Thoracic aorta (tissue), 2 donors: Measurements from ENCODE around the gene PAQR9. TPM values are rescaled to one million over a fixed set of nuclear protein-coding genes. Genes with fewer than 3 reads are reported as not detected.

ENCODE experiments used
- ATAC-seq: fragments of 150-250 bp; one replicate; pipeline ENCODE4 v1.8.0; 2017; ENCODE audit warnings: low read depth; ENCODE audit not compliant: insufficient number of reproducible peaks, low FRiP score
- DNase-seq: peaks from one replicate; pipeline ENCODE4 v3.0.0-alpha.2; 2020; ENCODE audit warnings: low spot score
- H3K27ac ChIP-seq, 2 donors: fragments of 200-600 bp; sonication (generic); 1 replicate in 1 of 2; 2 replicates in 1 of 2; pipeline ENCODE4 v1.5.1; 2016; ENCODE audit warnings: mild to moderate bottlenecking in 2 of 2, moderate library complexity in 2 of 2
- H3K27me3 ChIP-seq: fragments of 200-600 bp; sonication (generic); replicated peaks from 2 replicates; pipeline ENCODE4 v1.6.0; 2016; ENCODE audit warnings: mild to moderate bottlenecking; ENCODE audit not compliant: insufficient read depth
- H3K36me3 ChIP-seq: fragments of 200-600 bp; sonication (generic); one replicate; pipeline ENCODE4 v1.5.1; 2016
- H3K4me1 ChIP-seq, 2 donors: fragments of 200-600 bp; sonication (generic); 1 replicate in 1 of 2; 2 replicates in 1 of 2; pipeline versions ENCODE4 v1.5.1 to v1.6.0; 2016; ENCODE audit warnings: low read depth in 2 of 2, mild to moderate bottlenecking in 1 of 2; ENCODE audit not compliant: control insufficient read depth in 1 of 2
- H3K4me3 ChIP-seq: fragments of 200-600 bp; sonication (generic); 2 replicates; pipeline ENCODE4 v1.5.1; 2016; ENCODE audit warnings: mild to moderate bottlenecking
- H3K9me3 ChIP-seq: fragments of 200-600 bp; sonication (generic); 2 replicates; pipeline ENCODE4 v1.5.1; 2016
- CTCF ChIP-seq: fragments of 200-600 bp; sonication (generic); IDR thresholded peaks from one replicate; pipeline ENCODE4 v1.5.1; 2019; ENCODE audit warnings: antibody characterized with exemption
- total RNA-seq, 2 donors: library from RNA; depleted of rRNA; stranded (reverse); fragments of >200 nt; gene quantifications; one replicate each; pipeline versions ENCODE4 v1.1.0 to v1.2.3, GENCODE V29; 2016

PAQR9 gene
- total RNA-seq, 2 donors from 2014 or later: 0.21 TPM; not detected in 1

- no peaks in the 10 kb centered on the region for H3K27me3 ChIP-seq
Measured at GRCh38 chr3:142958707-142959106, 4.8 kb downstream of the PAQR9 start.

GRCh38 chr3:142953443-142953842 is 10.0 kb downstream of the PAQR9 start:
- no peak for DNase-seq
- no peak overlapping the region for H3K4me3 ChIP-seq
- no peaks in the 10 kb centered on the region for H3K36me3 ChIP-seq
- no peaks in the 10 kb centered on the region for H3K9me3 ChIP-seq
- ATAC-seq: no peak
- no peak overlapping the region for H3K27ac ChIP-seq
- H3K27me3 ChIP-seq: no peaks in the 10 kb centered on the region
- no peaks in the 10 kb centered on the region for H3K4me1 ChIP-seq
- no peak for TF ChIP-seq CTCF

More at GRCh38 chr3:142958707-142959106, 4.8 kb downstream of the PAQR9 start:
- H3K36me3 ChIP-seq: no peaks in the 10 kb centered on the region
- peaks cover 0 to 6% of the 10 kb centered on the region in 2 donors for H3K4me1 ChIP-seq
- no peak for TF ChIP-seq CTCF
- H3K4me3 ChIP-seq: no peak overlapping the region
- no peak for ATAC-seq
- no peak overlapping the region for H3K27ac ChIP-seq
- H3K9me3 ChIP-seq: no peaks in the 10 kb centered on the region
- no peak for DNase-seq

- ATAC-seq (no peak), DNase-seq (no peak)
- TF ChIP-seq CTCF: no peak
Measured at GRCh38 chr3:142952272-142953193, 10.9 kb downstream of the PAQR9 start.

GRCh38 chr3:142951794-142952193 is 11.7 kb downstream of the PAQR9 start:
- Histone ChIP-seq H3K9me3 (no peaks in the 10 kb centered on the region), H3K27ac (no peak overlapping the region), H3K4me3 (no peak overlapping the region), H3K36me3 (no peaks in the 10 kb centered on the region), H3K27me3 (no peaks in the 10 kb centered on the region), H3K4me1 (no peaks in the 10 kb centered on the region)
- DNase-seq: no peak
- ATAC-seq: no peak
- no peak for TF ChIP-seq CTCF

More at GRCh38 chr3:142952272-142953193, 10.9 kb downstream of the PAQR9 start:
- Histone ChIP-seq H3K27ac (no peak overlapping the region), H3K4me3 (no peak overlapping the region), H3K36me3 (no peaks in the 10 kb centered on the region), H3K4me1 (no peaks in the 10 kb centered on the region), H3K27me3 (no peaks in the 10 kb centered on the region), H3K9me3 (no peaks in the 10 kb centered on the region)

GRCh38 chr3:142950972-142951371 is 12.5 kb downstream of the PAQR9 start:
- Histone ChIP-seq H3K27ac (no peak overlapping the region), H3K4me1 (no peaks in the 10 kb centered on the region), H3K4me3 (no peak overlapping the region), H3K27me3 (no peaks in the 10 kb centered on the region), H3K36me3 (no peaks in the 10 kb centered on the region), H3K9me3 (no peaks in the 10 kb centered on the region)
- DNase-seq (no peak), ATAC-seq (no peak)
- TF ChIP-seq CTCF: no peak
